ENCODE measurements around the gene NOB1. TPM values are rescaled to one million over a fixed set of nuclear protein-coding genes. Genes with fewer than 3 reads are reported as not detected.

The NOB1 gene
- total and polyA plus RNA-seq, 2 experiments from 2014 or later: 41.4 to 56.6 TPM

DNA sequence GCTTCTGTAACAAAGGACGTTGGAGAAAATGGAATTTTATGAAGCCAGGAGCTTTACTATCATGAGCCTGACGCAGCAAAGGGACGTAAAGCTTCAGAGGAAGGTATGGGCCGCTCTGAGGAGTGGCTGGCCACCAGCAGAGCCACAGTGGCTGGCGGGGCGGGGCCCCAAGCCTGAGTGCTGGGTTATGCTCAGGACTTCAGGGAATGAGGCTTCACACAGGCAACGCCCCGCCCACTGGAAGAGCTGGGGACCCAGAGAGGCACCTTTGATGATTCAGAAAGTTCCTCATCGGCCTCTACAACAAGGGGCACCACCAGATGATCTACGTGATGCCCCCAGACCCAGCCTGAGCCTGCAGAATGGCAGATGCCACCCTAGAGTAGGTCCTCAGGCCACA, 8.8 kb downstream of the NOB1 start:
- no peak overlapping the region for H2AFZ ChIP-seq
- Mint-ChIP-seq H3K36me3 (ENCODE audit: low read depth) (peaks cover 94% of the 10 kb centered on the region), H3K27me3 (ENCODE audit: insufficient read depth, low read depth, poor library complexity) (peaks cover 2% of the 10 kb centered on the region), H3K4me3 (no peak overlapping the region), H3K27ac (no peak overlapping the region; the same call in 1 of the 2 replicates), H3K4me1 (no peaks in the 10 kb centered on the region), H3K9me3 (no peaks in the 10 kb centered on the region)
- DNase-seq (ENCODE audit: low spot score) (no peak), ATAC-seq (no peak)
- H3K4me3 ChIP-seq: no peak overlapping the region
- no peak overlapping the region for H3K4me2 ChIP-seq
- H3K27ac ChIP-seq (ENCODE audit: low read depth): no peak overlapping the region
- H4K20me1 ChIP-seq (replicated peaks; ENCODE audit: insufficient read depth): peaks cover 30% of the 10 kb centered on the region
- H3K79me2 ChIP-seq (replicated peaks; ENCODE audit: insufficient read depth): peaks cover 22% of the 10 kb centered on the region
- peaks cover 14% of the 10 kb centered on the region; the same call in 1 of the 2 replicates for H3F3A ChIP-seq (replicated peaks; ENCODE audit: low read depth)
- TF ChIP-seq NANOG (IDR thresholded peaks at IDR 0.05; ENCODE audit: borderline replicate concordance): no peak
- TF ChIP-seq CREB1 (CRISPR knock-in tag; IDR thresholded peaks at IDR 0.05; ENCODE audit: low read depth): no peak
- no peak for TF ChIP-seq ZNF114 (CRISPR knock-in tag; IDR thresholded peaks at IDR 0.05)
- TF ChIP-seq ZNF331 (CRISPR knock-in tag; IDR thresholded peaks at IDR 0.05; ENCODE audit: low read depth): no peak
- TF ChIP-seq, protein P1, sequence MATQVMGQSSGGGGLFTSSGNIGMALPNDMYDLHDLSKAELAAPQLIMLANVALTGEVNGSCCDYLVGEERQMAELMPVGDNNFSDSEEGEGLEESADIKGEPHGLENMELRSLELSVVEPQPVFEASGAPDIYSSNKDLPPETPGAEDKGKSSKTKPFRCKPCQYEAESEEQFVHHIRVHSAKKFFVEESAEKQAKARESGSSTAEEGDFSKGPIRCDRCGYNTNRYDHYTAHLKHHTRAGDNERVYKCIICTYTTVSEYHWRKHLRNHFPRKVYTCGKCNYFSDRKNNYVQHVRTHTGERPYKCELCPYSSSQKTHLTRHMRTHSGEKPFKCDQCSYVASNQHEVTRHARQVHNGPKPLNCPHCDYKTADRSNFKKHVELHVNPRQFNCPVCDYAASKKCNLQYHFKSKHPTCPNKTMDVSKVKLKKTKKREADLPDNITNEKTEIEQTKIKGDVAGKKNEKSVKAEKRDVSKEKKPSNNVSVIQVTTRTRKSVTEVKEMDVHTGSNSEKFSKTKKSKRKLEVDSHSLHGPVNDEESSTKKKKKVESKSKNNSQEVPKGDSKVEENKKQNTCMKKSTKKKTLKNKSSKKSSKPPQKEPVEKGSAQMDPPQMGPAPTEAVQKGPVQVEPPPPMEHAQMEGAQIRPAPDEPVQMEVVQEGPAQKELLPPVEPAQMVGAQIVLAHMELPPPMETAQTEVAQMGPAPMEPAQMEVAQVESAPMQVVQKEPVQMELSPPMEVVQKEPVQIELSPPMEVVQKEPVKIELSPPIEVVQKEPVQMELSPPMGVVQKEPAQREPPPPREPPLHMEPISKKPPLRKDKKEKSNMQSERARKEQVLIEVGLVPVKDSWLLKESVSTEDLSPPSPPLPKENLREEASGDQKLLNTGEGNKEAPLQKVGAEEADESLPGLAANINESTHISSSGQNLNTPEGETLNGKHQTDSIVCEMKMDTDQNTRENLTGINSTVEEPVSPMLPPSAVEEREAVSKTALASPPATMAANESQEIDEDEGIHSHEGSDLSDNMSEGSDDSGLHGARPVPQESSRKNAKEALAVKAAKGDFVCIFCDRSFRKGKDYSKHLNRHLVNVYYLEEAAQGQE (IDR thresholded peaks at IDR 0.05; ENCODE audit: unreplicated experiment): no peak
- TF ChIP-seq EZH2phosphoT487 (IDR thresholded peaks at IDR 0.05; ENCODE audit: unreplicated experiment): no peak
- no peak for TF ChIP-seq STAT1 (IDR thresholded peaks at IDR 0.05; ENCODE audit: unreplicated experiment)
- TF ChIP-seq POLR2AphosphoS5 (IDR thresholded peaks at IDR 0.05; ENCODE audit: low read depth): no peak
- TF ChIP-seq, protein P2, sequence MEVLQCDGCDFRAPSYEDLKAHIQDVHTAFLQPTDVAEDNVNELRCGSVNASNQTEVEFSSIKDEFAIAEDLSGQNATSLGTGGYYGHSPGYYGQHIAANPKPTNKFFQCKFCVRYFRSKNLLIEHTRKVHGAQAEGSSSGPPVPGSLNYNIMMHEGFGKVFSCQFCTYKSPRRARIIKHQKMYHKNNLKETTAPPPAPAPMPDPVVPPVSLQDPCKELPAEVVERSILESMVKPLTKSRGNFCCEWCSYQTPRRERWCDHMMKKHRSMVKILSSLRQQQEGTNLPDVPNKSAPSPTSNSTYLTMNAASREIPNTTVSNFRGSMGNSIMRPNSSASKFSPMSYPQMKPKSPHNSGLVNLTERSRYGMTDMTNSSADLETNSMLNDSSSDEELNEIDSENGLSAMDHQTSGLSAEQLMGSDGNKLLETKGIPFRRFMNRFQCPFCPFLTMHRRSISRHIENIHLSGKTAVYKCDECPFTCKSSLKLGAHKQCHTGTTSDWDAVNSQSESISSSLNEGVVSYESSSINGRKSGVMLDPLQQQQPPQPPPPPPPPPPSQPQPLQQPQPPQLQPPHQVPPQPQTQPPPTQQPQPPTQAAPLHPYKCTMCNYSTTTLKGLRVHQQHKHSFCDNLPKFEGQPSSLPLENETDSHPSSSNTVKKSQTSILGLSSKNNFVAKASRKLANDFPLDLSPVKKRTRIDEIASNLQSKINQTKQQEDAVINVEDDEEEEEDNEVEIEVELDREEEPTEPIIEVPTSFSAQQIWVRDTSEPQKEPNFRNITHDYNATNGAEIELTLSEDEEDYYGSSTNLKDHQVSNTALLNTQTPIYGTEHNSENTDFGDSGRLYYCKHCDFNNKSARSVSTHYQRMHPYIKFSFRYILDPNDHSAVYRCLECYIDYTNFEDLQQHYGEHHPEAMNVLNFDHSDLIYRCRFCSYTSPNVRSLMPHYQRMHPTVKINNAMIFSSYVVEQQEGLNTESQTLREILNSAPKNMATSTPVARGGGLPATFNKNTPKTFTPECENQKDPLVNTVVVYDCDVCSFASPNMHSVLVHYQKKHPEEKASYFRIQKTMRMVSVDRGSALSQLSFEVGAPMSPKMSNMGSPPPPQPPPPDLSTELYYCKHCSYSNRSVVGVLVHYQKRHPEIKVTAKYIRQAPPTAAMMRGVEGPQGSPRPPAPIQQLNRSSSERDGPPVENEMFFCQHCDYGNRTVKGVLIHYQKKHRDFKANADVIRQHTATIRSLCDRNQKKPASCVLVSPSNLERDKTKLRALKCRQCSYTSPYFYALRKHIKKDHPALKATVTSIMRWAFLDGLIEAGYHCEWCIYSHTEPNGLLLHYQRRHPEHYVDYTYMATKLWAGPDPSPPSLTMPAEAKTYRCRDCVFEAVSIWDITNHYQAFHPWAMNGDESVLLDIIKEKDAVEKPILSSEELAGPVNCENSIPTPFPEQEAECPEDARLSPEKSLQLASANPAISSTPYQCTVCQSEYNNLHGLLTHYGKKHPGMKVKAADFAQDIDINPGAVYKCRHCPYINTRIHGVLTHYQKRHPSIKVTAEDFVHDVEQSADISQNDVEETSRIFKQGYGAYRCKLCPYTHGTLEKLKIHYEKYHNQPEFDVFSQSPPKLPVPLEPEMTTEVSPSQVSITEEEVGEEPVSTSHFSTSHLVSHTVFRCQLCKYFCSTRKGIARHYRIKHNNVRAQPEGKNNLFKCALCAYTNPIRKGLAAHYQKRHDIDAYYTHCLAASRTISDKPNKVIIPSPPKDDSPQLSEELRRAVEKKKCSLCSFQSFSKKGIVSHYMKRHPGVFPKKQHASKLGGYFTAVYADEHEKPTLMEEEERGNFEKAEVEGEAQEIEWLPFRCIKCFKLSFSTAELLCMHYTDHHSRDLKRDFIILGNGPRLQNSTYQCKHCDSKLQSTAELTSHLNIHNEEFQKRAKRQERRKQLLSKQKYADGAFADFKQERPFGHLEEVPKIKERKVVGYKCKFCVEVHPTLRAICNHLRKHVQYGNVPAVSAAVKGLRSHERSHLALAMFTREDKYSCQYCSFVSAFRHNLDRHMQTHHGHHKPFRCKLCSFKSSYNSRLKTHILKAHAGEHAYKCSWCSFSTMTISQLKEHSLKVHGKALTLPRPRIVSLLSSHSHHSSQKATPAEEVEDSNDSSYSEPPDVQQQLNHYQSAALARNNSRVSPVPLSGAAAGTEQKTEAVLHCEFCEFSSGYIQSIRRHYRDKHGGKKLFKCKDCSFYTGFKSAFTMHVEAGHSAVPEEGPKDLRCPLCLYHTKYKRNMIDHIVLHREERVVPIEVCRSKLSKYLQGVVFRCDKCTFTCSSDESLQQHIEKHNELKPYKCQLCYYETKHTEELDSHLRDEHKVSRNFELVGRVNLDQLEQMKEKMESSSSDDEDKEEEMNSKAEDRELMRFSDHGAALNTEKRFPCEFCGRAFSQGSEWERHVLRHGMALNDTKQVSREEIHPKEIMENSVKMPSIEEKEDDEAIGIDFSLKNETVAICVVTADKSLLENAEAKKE (CRISPR knock-in tag; IDR thresholded peaks at IDR 0.05): no peak
- TF ChIP-seq JUNB (IDR thresholded peaks at IDR 0.05; ENCODE audit: unreplicated experiment): no peak
- no peak for TF ChIP-seq EZH2 (IDR thresholded peaks at IDR 0.05; ENCODE audit: low read depth, unreplicated experiment)
- TF ChIP-seq, protein P3, sequence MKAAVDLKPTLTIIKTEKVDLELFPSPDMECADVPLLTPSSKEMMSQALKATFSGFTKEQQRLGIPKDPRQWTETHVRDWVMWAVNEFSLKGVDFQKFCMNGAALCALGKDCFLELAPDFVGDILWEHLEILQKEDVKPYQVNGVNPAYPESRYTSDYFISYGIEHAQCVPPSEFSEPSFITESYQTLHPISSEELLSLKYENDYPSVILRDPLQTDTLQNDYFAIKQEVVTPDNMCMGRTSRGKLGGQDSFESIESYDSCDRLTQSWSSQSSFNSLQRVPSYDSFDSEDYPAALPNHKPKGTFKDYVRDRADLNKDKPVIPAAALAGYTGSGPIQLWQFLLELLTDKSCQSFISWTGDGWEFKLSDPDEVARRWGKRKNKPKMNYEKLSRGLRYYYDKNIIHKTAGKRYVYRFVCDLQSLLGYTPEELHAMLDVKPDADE (IDR thresholded peaks at IDR 0.05): no peak
- TF ChIP-seq, protein P4, sequence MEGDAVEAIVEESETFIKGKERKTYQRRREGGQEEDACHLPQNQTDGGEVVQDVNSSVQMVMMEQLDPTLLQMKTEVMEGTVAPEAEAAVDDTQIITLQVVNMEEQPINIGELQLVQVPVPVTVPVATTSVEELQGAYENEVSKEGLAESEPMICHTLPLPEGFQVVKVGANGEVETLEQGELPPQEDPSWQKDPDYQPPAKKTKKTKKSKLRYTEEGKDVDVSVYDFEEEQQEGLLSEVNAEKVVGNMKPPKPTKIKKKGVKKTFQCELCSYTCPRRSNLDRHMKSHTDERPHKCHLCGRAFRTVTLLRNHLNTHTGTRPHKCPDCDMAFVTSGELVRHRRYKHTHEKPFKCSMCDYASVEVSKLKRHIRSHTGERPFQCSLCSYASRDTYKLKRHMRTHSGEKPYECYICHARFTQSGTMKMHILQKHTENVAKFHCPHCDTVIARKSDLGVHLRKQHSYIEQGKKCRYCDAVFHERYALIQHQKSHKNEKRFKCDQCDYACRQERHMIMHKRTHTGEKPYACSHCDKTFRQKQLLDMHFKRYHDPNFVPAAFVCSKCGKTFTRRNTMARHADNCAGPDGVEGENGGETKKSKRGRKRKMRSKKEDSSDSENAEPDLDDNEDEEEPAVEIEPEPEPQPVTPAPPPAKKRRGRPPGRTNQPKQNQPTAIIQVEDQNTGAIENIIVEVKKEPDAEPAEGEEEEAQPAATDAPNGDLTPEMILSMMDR (conservative IDR thresholded peaks at IDR 0.05; ENCODE audit: low read depth in 2 of 2): no peak
- H3K27me3 ChIP-seq (ENCODE audit: insufficient read depth): no peaks in the 10 kb centered on the region
- peaks cover 86% of the 10 kb centered on the region for H3K36me3 ChIP-seq (ENCODE audit: insufficient read depth)
- H3K4me1 ChIP-seq (ENCODE audit: insufficient read depth): no peaks in the 10 kb centered on the region
- no peaks in the 10 kb centered on the region for H3K9me2 ChIP-seq (ENCODE audit: insufficient read depth)
